Measurements from ENCODE around the gene YRDC.

DNA sequence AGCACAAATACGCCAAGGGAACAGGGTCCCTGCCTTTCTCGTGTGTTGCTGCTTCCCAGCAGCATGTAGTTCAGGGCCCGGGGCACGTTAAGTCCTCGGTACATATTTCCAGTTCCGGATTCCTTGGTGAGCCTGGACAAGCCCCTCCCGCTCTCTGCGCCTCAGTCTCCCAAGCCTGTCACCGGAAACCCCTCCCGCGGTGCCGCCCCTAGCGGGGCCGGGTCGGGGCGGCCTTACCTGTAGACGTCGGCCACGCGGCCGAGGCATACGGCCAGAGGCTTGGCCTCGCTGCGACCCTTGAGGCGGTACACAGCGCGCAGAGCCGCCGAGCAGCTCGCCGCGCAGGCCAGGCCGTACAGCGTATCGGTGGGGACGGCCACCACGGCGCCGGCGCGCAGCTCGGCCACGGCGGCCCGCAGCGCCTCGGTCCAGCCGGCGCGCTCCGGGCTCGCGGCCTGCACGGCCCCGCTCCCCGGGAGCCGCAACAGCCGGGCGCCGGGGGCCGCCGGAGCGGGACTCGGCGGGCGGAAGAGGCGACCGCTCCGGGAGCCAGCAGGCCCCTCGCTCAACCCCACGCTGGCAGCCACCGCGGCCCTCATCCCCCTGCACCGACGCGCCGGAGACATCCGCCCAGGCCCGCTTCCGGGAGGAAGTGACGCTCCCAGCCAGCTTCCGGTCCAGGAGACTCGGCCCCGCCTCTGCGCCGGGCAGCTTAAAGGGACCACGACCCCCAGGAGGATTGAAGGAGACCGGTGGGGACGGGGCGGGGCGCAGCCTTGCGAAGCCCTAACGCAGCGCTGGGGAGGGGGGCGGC, at the start of gene YRDC, which contains the start of gene C1orf122:
- TF ChIP-seq CTCF (tag by site-specific recombination; IDR thresholded peaks at IDR 0.05) (no peak), YY1 (tag by site-specific recombination; IDR thresholded peaks at IDR 0.05) (no peak), KLF17 (tag by site-specific recombination; IDR thresholded peaks at IDR 0.05) (no peak), ZNF830 (tag by site-specific recombination; IDR thresholded peaks at IDR 0.05; ENCODE audit: low read depth) (no peak), ZNF629 (tag by site-specific recombination; IDR thresholded peaks at IDR 0.05) (no peak), ZBTB20 (tag by site-specific recombination; IDR thresholded peaks at IDR 0.05) (peak; percentile 42; the same call in 1 of the 2 replicates), ZFP41 (tag by site-specific recombination; IDR thresholded peaks at IDR 0.05; ENCODE audit: borderline replicate concordance) (no peak), ZBTB11 (tag by site-specific recombination; conservative IDR thresholded peaks at IDR 0.05; ENCODE audit: low read depth) (peak; percentile 94), ZNF549 (tag by site-specific recombination; IDR thresholded peaks at IDR 0.05) (no peak), ZNF138 (tag by site-specific recombination; IDR thresholded peaks at IDR 0.05; ENCODE audit: borderline replicate concordance) (no peak), ZNF140 (tag by site-specific recombination; IDR thresholded peaks at IDR 0.05) (no peak)

All from HEK293 (cell line).